Measurements from ENCODE around the gene TBL1X.

Gene TBL1X

GRCh38 chrX:9539605-9540387, 74.9 kb downstream of the TBL1X start:
- no peak for TF ChIP-seq CTCF (IDR thresholded peaks at IDR 0.05)

GRCh38 chrX:9542106-9542760, 77.4 kb downstream of the TBL1X start:
- no peak for TF ChIP-seq CTCF (IDR thresholded peaks at IDR 0.05)

GRCh38 chrX:9542761-9543111, 77.9 kb downstream of the TBL1X start:
- no peak for TF ChIP-seq CTCF (IDR thresholded peaks at IDR 0.05)

- no peak for TF ChIP-seq CTCF (IDR thresholded peaks at IDR 0.05)
Observed at GRCh38 chrX:9555354-9555753, 90.5 kb downstream of the TBL1X start.

GRCh38 chrX:9557091-9557490, 92.2 kb downstream of the TBL1X start:
- no peak for TF ChIP-seq CTCF (IDR thresholded peaks at IDR 0.05)

- no peak for TF ChIP-seq CTCF (IDR thresholded peaks at IDR 0.05)
Observed at GRCh38 chrX:9557521-9557920, 92.7 kb downstream of the TBL1X start.

- no peak for TF ChIP-seq CTCF (IDR thresholded peaks at IDR 0.05)
Observed at GRCh38 chrX:9558615-9559014, 93.8 kb downstream of the TBL1X start.

Data from LNCAP (cell line).